HEK293T (cell line): ENCODE results near the gene NRM.
"Not testable (repeated sequence)": the region's sequence is repeated elsewhere in the genome, so short reads cannot be mapped to it uniquely, and the experiment has no call there.

Experiments
- ARNT ChIP-seq: fragments of 450-650 bp; IDR thresholded peaks from 2 replicates; pipeline ENCODE4 v1.6.1; 2017; ENCODE audit warnings: mild to moderate bottlenecking
- BHLHE40 ChIP-seq: fragments of 450-650 bp; IDR thresholded peaks from 2 replicates; pipeline ENCODE4 v1.6.1; 2016; ENCODE audit warnings: mild to moderate bottlenecking, moderate library complexity, borderline replicate concordance
- ELF4 ChIP-seq: fragments of 450-650 bp; IDR thresholded peaks from 2 replicates; pipeline ENCODE4 v1.6.1; 2017; ENCODE audit warnings: antibody characterized with exemption
- FOXA1 ChIP-seq: fragments of 450-650 bp; IDR thresholded peaks from 2 replicates; pipeline ENCODE4 v1.6.1; 2016; ENCODE audit warnings: mild to moderate bottlenecking
- FOXK2 ChIP-seq: fragments of 450-650 bp; IDR thresholded peaks from 2 replicates; pipeline ENCODE4 v1.6.1; 2016; ENCODE audit warnings: mild to moderate bottlenecking
- FOXM1 ChIP-seq: fragments of 450-650 bp; IDR thresholded peaks from 2 replicates; pipeline ENCODE4 v1.6.1; 2017; ENCODE audit warnings: mild to moderate bottlenecking, borderline replicate concordance
- HDGF ChIP-seq: fragments of 450-650 bp; IDR thresholded peaks from 2 replicates; pipeline ENCODE4 v1.6.1; 2017; ENCODE audit warnings: antibody characterized with exemption, borderline replicate concordance
- SP1 ChIP-seq: fragments of 450-650 bp; IDR thresholded peaks from 2 replicates; pipeline ENCODE4 v1.6.1; 2017
- TARDBP ChIP-seq: fragments of 450-650 bp; IDR thresholded peaks from 2 replicates; pipeline ENCODE4 v1.6.1; 2016
- ZNF384 ChIP-seq: fragments of 450-650 bp; IDR thresholded peaks from 2 replicates; pipeline ENCODE4 v1.6.1; 2016
- TF ChIP-seq, protein P1 (sequence below): fragments of 450-650 bp; IDR thresholded peaks from 2 replicates; pipeline ENCODE4 v1.6.1; 2016

DNA sequence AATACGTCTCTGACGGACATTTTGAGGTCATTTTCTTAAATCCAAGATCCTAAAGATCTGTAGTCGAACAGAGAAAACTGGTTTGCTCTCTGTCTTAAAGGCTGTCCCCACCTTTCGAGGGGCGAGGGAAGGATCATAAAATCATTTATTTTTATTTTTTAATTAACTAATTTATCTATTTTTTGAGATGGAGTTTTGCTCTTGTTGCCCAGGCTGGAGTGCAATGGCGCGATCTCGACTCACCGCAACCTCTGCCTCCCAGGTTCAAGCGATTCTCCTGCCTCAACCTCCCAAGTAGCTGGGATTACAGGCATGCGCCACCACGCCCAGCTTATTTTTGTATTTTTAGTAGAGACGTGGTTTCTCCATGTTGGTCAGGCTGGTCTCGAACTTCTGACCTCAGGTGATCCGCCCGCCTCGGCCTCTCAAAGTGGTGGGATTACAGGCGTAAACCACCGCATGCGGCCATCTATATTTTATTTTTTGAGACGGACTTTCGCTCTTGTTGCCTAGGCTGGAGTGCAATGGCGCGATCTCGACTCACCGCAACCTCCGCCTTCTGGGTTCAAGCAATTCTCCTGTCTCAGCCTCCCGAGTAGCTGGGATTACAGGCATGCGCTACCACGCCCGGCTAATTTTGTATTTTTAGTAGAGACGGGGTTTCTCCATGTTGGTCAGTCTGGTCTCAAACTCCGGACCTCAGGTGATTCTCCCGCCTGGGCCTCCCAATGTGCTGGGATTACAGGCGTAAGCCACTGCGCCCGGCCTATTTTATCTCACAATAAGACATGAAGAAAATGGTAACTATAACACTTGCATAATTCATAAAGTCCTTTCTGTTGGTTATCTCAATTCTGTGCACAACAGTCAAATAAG is 27.3 kb upstream of the NRM start:
- not testable (repeated sequence) for TF ChIP-seq ZNF384, FOXM1, TARDBP, BHLHE40, ARNT, FOXK2, HDGF, FOXA1, SP1, ELF4
- TF ChIP-seq, protein P1, sequence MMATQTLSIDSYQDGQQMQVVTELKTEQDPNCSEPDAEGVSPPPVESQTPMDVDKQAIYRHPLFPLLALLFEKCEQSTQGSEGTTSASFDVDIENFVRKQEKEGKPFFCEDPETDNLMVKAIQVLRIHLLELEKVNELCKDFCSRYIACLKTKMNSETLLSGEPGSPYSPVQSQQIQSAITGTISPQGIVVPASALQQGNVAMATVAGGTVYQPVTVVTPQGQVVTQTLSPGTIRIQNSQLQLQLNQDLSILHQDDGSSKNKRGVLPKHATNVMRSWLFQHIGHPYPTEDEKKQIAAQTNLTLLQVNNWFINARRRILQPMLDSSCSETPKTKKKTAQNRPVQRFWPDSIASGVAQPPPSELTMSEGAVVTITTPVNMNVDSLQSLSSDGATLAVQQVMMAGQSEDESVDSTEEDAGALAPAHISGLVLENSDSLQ = not testable (repeated sequence)
